IPS-NIHi7 (cell line): ENCODE measurements around the gene NID2.

Experiments used
- DNase-seq: peaks from one replicate; pipeline ENCODE4 v3.0.0; 2012; ENCODE audit warnings: mixed read lengths; ENCODE audit errors: extremely low spot score

The NID2 gene

GRCh38 chr14:52068615-52069306 lies at the start of gene NID2:
Gene NID2, minus strand, starts transcription at chr14:52069059. Its CDS starts 65 bp downstream, at chr14:52068994.
- DNase-seq, result peak; percentile 93

DNA sequence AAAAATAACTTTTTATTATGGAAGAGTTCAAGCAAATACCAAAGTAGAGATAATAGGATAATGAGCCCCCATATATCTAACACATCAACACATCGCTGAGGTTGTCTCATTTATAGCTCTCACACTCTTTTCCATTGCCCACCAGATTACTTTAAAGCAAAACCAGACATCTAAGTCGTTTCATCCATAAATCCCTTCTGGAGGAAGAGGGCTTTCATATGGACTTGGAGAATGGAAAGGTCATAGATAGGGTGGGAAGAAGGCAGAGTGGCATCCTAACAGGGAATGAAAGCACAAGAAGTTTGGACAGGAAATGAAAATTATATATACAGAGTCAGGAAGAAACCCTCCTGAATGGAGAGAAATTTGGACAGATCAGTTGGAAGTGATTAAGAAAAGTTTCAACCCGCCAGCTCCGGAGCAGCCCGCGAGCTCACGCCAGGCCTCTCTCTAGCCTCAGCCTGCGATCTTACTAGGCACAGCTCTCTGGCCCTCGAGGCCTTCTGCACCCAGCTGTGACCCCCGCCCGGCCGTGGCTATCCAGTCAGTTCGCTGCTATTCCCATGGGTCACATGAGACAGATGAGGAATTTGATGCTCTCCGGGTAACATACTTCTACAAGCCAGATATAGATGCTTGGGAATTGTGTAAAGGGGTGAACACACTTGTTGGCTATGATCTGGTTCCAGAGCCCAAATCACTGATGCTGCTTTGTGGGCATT lies 48.4 kb upstream of the NID2 start:
- no peak for DNase-seq

- no peak for DNase-seq
Measured at GRCh38 chr14:52115286-52115685, 46.4 kb upstream of the NID2 start.

DNA sequence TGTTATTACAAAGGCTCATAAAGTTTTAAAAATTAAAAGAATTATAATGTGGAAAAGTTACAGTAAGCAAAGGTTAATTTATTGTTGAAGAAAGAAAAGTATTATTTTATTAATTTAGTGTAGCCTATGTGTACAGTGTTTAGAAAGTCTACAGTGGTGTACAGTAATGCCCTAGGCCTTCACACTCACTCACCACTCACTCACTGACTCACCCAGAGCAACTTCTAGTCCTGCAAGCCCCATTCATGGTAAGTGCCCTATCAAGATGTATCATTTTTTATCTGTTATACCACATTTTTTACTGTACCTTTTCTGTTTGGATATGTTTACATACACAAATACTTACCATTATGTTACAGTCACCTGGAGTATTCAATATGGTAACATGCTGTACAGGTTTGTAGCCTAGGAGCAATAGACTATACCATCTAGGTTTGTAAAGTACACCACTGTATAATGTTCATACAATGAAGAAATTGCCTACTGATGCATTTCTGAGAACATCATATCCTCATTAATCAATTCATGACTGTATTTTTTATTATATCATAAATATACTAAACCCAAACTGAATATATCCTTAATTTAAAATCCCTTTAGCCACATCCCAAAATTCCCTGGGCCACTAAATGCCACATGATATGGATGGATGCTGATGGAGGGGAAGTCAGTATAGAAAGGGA lies 43.6 kb upstream of the NID2 start:
- DNase-seq, result no peak

DNA sequence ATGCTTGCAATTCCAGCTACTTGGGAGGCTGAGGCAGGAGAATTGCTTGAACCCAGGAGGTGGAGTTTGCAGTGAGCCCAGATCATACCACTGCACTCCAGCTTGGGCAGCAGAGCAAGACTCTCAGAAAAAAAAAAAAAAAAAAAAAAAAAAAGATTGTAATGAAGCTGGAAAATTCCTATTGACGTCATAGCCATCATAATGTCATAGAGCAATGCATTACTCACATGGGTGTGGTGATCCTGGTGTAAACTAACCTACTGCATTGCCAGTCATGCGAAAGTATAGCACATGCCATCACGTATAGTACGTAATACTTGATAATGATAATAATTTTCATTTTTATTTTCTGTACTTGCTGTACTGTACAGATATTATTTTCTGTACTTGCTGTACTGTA lies 42.7 kb upstream of the NID2 start:
- no peak for DNase-seq

DNA sequence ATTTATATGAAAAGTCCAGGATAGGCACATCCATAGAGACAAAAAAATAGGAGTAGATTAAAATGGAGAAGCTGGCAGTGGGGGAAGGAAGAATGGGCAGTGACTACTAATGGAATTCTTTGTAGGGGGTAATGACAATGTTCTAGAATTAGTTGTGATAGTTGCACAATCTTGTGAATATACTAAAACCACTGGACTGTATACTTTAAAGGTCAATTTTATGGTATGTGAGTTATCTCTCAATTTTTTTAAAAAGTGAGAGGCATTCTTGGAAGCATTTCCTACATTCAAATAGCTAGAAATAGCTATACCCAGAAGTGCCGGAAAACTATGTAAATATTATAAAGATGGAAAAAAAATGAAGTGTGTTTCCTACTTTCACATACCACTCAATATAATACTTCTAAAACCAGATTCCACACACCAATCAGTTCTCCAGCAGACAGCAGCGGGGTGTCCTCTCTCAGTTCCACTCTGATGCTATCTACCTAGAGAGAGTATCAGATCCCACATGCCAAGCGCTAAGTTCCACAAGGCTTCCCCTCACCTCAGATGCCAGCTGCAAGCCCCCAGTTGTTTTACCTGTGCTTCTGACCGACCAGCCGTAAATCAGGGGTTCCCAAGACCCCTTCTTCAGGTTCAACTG lies 41.7 kb upstream of the NID2 start:
- DNase-seq, result no peak

- no peak for DNase-seq
Measured at GRCh38 chr14:52108823-52109222, 40.0 kb upstream of the NID2 start.

GRCh38 chr14:52106840-52107239 lies 38.0 kb upstream of the NID2 start:
- DNase-seq, result no peak

- no peak for DNase-seq
Measured at GRCh38 chr14:52103416-52103815, 34.6 kb upstream of the NID2 start.

- DNase-seq, result no peak
Measured at GRCh38 chr14:52095794-52096193, 26.9 kb upstream of the NID2 start.

GRCh38 chr14:52095336-52095735 lies 26.5 kb upstream of the NID2 start:
- DNase-seq, result no peak

- no peak for DNase-seq
Measured at GRCh38 chr14:52094546-52095271, 25.9 kb upstream of the NID2 start.

DNA sequence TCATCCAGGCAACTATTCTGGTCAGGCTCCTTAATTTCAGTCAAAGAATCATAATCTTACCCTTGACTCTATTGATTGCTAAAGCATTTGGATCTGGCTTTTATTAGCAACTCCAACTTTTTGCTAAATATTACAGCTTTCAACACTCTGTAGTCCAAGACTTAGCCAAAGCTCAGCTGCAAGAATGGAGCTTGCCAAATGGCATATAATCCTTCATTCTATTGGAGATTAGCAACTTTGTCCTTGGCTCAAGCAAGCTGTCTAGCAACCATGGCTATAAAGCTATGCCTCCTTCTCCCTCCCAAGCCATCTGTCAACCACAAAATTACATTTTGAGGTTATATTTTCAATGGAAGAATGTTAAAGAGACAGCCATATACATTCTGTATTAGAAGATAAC lies 23.1 kb upstream of the NID2 start:
- no peak for DNase-seq

DNA sequence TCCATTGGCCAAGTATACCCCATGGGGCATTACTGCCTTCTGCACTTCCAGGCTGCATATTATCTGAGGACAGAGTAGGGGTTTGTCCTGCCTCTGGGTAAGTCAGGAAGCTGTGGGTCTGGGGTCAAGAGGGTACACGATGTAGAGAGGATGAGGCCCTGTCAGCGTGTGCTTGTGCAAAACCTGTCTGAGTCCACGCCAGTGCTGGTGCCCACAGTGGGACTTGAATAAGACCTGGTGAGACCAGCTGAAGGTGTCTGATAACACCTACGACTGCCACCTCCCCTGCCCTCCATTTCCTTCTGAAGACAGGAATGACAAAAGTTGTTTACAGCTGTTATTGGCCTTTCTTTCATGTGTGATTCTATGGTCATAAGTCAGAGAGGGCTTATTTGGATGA lies 22.1 kb upstream of the NID2 start:
- DNase-seq, result no peak

GRCh38 chr14:52089218-52089617 lies 20.4 kb upstream of the NID2 start:
- DNase-seq, result no peak

DNA sequence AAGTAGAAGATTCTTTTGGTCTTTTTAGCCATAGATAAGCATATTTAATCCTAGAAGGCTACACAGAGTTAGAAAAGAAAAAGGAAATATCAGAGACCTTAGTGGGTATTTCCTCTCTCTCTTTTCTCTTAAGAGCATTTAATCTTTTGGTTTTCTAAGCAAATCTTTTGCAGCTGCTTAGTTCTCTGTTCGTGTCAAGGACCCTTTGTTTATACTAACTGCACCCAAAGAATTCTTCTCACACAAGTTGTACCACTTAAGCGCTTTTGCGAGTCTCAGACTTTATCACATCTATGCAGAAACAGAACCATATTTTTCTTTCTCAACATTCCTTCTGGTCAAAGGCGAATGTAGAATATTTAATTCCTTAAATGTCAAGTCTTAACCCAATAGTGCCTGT lies 17.9 kb upstream of the NID2 start:
- no peak for DNase-seq

GRCh38 chr14:52082903-52083302 lies 14.0 kb upstream of the NID2 start:
- DNase-seq, result no peak

- DNase-seq, result no peak
Measured at GRCh38 chr14:52081964-52082363, 13.1 kb upstream of the NID2 start.

DNA sequence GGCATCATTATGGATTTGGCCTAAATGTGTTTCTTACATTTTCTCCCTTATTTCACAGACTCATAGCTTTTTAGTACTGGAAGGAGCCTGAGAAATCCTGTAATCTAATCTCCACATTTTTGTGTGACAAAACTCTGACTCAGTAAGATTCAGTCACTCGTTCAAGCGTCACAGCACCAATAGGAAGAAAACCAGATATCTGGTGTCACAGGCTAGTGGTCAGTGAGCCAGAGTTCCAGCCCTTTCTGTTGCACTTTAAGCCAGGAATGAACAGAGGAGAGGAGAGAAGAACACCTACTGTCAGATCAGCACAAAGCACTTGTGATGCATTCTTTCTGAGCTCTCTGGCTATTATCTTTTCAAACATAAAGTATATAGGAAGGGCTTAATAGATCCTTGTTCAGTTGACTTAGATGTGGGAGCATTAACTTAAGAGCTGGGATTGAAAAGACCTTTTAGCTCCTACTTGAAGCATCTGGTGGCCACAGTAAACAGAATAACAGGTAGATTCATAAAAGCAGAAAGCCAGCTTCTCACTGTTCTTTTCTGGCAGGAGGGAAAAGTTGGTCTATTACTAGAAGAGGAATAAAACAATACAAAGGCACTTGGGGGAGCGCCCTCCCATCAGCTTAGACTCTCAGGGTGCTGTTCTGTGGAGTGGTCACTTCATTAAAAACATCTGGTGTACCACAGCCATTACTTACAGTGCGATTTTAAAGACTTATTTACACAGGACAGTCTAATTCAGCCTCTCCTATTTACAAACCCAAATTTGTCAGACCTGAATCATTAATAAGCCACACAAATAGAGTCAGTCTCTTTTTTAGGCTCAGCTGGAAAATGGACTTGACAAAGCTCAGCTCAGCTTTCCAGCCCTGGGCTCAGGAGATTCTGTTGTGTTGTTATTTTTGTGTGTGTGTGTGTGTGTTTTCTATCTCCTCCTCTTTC lies 12.2 kb upstream of the NID2 start:
- peak; percentile 16 for DNase-seq

- no peak for DNase-seq
Measured at GRCh38 chr14:52080158-52080800, 11.4 kb upstream of the NID2 start.
